NCI-H345 (cell line): ENCODE measurements around the gene IGFLR1.

ENCODE experiments used
- DNase-seq: peaks from one replicate; lab custom pipeline; 2025; lab: John Stamatoyannopoulos, UW

The IGFLR1 gene, protein sequence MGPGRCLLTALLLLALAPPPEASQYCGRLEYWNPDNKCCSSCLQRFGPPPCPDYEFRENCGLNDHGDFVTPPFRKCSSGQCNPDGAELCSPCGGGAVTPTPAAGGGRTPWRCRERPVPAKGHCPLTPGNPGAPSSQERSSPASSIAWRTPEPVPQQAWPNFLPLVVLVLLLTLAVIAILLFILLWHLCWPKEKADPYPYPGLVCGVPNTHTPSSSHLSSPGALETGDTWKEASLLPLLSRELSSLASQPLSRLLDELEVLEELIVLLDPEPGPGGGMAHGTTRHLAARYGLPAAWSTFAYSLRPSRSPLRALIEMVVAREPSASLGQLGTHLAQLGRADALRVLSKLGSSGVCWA

DNA sequence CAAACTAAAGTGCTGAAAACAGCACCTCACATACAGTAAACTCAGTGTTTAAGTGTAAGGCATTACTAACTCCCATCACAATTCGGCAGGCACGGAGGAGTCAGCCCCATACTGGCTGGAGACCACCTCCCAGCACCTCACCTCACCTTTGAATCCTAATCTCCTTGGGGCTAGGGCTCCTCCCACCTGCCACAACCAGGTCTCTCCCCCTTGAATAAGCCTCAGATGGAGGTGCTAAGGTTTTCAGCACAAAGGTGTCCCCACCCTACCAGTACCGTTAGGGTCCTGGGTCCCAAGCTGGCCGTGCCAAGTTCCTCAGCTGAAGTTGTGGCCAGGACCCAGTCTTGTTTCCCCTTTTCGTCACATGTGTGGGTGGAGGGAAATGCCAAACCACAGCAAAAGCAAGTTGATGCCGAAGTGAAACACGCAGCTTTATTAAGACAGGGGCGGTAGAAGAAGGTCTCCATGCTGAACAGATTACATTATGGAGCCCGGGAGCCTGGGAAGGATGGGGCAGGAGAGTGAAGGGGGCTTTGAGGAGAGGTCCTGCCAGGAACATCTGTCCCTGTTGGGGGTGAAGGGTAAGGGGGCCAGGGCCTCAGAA, at the start of gene IGFLR1:
IGFLR1 (minus strand) TSS at position 332 of the 604 bp plus-strand sequence. CDS start 1,272 bp downstream, outside the sequence.
- no peak for DNase-seq

DNA sequence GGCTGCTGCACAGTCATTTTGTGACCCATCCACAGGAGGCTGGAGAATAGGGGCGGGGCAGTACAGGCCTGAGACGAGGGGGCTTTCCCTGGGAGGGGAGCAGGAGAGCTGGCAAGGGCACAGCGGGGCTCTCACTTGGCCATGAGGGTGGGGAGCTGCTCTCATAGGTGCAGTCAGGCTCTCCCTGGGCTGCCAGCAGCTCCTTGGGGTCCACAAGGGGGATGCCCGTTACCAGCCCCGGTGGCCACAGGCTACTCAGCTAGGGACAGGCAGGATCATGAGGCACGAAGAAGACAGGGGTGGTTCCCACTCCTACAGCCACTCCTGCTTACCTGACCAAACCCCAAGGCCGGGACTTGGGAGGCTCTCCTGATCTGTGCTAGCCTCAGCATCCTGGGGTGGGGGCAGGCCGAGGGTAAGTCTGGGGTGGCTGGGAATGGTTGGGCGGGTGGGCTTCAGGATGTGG, 49.6 kb upstream of the IGFLR1 start:
- DNase-seq, result no peak

DNA sequence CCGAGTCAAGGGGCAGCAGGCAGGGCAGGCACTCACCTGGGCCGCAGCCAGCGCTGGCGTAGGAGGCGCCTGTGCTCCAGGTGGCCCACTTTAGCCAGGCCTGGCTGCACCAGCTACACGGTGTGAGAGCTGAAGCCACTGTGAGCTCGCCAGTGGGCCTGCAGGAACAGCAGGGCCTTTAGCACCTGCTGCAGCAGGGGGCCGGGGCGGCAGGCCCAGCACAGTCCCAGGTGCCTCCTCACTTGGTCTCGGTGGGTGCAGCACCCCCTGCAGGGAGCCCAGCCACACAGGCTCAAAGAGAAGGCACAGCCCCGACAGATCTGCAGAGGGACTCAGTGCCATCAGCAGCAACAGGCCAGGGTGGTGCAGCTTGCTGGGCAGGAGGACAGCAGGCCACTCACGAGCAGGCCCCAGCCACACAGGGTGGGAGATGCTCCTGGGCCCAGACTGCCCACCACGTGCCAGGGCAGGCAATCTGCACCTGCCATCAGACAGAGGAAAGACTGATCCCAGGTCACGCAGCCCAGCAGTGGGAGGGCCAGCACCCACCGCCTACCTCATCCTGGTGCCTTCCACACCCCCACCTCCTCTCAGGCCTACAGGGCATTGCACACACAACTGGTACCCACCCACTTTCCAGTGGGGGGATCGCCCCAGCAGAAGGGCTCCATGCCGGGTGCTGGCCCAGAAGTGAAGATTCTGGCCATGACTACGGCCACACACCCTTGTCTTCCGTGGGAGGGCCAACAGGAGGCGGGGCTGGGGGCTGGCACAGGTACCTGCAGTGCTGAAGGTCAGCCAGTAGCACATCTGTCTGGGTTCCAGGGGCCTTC, 48.9 kb upstream of the IGFLR1 start:
- DNase-seq, result peak; percentile 91

DNA sequence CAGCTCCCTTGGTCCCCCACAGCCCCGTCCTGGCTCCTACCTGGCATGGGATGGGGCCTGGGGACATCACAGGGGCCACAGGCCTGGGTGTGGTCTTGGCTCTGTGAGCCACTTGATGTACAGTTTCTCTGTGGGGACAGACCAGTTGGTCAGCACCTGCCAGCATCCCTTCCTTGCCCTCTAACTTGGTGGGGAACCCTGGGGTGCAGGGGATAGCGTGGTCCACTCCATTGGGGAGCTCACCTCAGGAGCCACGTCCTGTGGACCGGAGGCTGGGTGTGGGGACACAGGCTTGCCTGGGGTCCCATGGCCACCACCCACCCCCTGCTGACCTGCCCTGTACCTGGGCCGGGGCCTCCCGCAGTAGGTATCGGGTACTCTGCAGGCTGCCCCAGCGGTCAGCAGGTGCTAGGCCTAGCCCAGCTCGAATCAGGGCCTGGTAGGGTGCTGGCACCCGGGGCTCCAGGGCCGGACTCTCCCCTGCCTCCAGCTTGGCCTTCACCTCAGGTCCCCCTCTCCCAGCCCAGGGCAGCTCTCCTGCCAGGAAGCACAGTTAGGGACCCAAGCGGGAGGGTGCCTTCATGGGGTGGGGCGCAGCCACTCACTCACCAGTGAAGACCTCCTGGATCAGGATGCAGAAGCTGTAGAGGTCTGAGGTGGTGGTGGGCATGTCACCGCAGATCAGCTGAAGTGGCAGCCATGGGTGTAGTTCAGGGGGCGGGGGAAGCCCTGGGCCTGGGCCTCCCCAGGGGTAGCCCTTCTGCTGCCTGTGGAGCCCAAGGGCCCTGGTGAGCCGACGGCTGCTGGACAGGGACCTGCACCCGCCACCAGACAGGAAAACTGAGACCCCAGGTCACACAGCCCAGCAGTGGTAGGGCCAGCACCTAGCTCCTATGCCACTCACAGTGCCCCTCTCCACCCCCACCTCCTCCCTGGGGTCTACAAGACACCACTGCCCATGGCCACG, 48.0 kb upstream of the IGFLR1 start:
- DNase-seq, result no peak

DNA sequence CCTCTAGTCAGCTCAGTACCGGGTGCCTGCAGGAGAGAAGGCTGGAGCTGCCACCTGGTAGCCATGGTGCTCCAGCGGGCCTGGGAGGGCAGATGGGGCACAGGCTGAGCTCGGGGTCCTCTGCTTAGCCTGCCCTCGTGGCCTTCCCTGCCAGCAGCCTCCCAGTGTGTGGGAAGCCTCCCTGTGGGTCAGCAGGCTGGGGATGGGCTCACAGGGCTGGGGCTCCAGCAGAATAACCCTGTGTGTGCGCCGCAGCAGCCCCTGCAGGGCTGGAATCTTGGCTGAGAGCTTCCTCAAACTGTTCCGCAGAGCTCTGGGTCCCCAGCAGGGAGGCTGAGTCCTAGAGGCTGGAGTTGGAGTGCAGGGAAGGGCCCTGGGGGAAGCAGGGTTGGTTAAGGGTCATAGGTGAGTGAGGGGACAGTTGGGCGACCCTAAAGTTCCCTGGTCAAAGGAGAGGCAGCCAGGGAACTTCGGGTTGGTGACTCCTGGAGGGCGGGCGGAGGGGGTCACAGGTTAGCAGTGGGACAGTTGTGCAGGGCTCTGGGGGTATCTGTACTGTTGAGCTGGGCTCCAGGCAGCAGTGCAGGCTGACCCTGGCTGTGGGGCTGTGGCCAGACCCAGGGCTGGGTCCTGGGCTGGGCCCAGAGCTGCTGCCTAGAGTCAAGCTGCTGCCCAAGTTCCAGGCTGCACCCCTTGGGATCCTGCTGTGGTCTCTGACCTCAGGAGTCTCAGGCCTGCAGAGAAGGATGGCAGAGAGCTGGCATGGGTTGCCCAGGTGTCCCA, 47.1 kb upstream of the IGFLR1 start:
- DNase-seq, result no peak

DNA sequence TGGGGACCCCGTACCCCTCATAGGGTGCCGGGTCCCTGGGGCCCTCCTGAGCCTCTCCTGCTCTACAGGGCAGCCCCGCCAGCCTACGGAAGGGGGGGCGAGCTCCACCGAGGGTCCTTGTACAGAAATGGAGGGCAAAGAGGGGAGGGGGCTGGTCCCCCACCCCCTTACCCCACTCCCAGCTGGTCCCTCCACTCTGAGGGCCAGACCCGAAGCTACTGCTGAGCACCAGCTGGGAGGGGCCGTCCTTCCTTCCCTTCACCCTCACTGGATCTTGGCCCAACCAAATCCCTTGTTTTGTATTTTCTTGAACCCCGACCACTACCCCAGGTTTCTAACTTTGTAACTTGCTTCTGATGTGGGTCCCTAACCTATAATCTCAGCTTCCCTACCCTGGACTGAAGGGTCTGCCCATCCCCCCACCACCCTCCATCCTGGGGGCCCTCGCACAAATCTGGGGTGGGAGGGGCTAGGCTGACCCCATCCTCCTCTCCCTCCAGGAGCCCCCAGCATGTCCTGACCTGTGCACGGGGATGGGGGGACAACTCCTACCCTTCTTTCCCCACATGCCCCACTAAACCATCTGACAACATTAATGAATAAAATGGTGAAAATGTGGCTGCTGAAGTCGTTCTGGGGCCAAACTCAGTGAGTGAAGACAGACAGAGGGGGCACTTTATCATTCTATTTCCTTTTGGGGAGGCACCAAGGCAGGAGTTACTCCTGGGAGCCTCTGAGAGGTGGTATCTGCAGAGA, 46.1 kb upstream of the IGFLR1 start:
- no peak for DNase-seq

DNA sequence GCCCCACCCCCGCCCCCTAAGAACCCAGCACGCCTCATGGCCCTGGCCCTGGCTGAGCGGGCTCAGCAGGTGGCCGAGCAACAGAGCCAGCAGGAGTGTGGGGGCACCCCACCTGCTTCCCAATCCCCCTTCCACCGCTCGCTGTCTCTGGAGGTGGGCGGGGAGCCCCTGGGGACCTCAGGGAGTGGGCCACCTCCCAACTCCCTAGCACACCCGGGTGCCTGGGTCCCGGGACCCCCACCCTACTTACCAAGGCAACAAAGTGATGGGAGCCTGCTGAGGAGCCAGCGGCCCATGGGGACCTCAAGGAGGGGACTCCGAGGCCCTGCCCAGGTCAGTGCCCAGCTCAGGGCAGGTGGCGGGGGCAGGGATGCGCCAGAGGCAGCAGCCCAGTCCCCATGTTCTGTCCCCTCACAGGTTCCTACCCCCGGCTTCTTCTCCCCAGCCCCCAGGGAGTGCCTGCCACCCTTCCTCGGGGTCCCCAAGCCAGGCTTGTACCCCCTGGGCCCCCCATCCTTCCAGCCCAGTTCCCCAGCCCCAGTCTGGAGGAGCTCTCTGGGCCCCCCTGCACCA, 45.1 kb upstream of the IGFLR1 start:
- DNase-seq, result no peak

DNA sequence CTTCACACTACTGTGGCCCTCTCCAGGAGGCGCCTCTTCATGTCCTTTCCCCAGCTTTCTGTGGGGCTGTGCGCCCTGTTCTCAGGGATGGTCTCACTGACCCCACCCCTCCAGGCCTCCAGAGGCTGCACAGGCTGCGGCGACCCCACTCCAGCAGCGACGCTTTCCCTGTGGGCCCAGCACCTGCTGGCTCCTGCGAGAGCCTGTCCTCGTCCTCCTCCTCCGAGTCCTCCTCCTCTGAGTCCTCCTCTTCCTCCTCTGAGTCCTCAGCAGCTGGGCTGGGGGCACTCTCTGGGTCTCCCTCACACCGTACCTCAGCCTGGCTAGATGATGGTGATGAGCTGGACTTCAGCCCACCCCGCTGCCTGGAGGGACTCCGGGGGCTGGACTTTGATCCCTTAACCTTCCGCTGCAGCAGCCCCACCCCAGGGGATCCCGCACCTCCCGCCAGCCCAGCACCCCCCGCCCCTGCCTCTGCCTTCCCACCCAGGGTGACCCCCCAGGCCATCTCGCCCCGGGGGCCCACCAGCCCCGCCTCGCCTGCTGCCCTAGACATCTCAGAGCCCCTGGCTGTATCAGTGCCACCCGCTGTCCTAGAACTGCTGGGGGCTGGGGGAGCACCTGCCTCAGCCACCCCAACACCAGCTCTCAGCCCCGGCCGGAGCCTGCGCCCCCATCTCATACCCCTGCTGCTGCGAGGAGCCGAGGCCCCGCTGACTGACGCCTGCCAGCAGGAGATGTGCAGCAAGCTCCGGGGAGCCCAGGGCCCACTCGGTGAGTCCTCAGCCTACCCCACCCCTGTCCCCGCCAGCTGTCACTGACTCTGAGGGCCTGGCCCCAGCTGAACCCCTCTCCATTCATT, 44.3 kb upstream of the IGFLR1 start:
- no peak for DNase-seq

DNA sequence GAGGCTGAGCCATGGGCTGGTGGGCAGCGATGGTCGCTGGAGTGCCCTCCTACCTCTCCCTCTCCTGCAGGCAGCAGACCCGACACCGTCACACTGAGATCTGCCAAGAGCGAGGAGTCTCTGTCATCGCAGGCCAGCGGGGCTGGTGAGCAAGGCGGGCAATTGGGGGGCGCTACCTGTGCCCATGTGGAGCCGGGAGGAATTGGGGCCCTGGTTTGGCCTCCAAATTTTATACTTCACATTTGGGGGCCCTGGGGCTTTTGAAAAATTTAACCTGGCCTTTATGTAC, 43.0 kb upstream of the IGFLR1 start:
- DNase-seq, result no peak

DNA sequence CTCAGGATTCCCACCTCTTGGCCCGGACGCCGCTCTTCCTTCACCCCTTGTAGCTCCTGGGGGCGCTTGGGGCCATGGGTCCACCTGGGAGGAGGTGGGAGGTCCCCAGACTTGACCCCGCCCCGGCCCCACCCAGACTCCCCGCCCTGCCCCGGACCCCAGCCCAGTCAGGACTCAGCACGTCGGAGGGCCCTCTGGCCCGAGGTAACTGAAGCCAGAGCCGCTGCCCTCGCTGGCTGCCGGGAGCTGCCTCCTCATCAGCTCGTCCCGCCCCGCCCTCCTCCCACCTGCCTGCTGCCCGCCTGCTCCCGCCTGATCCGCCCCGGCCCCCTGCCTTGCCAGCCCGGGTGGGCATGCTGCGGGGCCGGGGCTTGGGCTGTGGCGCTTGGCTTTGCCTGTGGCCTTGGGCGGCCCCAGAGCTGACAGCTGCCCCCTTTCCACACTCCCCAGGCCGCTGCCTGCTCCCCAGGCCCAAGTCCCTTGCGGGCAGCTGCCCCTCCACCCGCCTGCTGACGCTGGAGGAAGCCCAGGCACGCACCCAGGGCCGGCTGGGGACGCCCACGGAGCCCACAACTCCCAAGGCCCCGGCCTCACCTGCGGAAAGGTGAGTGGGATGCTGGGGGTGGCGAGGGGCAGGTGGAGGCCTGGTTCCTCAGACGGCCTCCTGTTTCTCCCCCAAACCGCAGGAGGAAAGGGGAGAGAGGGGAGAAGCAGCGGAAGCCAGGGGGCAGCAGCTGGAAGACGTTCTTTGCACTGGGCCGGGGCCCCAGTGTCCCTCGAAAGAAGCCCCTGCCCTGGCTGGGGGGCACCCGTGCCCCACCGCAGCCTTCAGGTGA, 42.5 kb upstream of the IGFLR1 start:
- DNase-seq, result no peak

DNA sequence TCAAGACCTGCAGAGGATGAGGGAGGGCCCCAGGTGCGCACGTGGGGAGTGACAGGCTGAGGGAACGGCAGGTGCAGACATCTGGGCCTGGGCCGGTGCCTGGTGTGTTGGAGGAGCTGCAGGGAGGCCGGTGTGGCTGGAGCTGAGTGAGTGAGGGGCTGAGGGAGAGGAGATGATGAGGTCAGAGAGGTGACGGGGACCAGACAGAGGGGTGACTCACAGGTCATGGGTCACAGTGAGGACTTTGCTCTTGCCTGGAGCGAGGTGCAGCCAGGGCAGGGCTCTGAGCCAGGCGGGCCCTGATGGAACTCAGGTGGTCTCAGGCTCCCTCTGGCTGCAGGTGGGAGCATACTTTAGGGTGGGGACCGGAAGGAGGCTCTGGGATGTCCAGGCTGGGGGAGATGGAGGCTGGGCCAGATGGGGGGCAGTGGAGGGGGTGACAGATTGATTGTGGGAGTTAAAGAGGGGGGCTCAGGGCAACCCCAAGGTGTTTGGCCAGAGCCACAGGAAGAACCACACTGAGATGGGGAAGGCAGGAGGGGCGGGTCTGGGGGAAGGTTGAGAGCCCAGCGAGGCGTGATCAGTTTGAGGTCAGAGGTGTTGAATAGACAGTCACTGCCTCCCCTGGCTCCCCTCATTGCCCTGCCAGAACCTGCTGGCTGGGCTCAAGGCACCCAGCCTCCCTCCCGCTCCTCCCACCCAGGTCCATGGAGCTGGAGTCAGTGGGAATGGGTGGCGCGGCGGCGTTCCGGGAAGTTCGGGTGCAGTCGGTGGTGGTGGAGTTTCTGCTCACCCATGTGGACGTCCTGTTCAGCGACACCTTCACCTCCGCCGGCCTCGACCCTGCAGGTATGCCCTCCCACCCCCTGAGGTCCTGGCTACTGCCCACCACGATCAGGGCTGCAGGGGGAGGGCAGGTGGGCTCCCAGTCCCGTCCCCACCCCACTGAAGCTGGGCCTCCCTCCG, 41.5 kb upstream of the IGFLR1 start:
- DNase-seq, result no peak

DNA sequence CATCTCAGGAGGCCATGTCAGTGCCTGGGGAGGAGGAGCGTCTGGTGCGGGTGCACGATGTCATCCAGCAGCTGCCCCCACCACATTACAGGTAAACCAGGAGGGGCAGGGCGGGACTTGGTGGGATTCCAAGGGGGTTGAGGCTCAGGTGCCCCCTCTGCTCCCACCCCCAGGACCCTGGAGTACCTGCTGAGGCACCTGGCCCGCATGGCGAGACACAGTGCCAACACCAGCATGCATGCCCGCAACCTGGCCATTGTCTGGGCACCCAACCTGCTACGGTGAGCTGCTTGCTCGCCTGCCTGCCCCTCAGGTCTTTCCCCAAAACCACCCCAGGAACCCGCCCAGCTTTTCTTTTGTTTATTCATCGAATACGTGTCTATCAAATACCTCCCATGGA, 40.3 kb upstream of the IGFLR1 start:
- DNase-seq, result no peak

DNA sequence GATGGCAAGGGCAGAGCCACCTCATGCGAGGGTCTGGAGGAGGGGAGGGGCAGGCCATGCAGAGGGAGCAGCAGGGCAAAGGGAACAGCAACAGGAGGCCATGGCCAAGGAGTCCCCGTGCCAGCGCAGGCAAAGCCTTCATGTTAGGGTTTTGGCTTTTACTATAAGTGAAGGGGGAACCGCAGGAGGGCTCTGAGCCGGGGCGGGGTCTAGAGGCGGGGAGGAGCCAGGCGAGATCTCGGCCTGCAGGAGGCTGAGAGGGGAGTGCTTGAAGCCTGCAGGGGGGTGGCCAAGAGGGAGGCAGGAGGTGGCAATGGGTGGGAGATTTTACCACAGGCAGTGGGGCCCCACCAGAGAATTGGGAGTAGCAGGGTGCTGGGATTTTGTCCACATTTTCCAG, 39.4 kb upstream of the IGFLR1 start:
- no peak for DNase-seq

DNA sequence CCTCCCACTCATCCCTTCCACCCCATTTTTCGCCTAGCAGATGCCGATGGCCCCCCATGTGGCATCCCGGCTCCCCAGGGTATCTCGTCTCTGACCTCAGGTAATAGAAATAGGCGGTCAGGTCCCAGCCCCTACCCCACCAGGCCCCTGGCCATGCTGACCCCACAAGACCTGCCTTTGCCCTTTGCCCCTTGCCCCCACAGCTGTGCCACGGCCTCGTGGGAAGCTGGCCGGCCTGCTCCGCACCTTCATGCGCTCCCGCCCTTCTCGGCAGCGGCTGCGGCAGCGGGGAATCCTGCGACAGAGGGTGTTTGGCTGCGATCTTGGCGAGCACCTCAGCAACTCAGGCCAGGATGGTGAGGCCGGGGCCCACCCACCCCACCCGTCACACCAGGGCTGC, 38.5 kb upstream of the IGFLR1 start:
- no peak for DNase-seq

DNA sequence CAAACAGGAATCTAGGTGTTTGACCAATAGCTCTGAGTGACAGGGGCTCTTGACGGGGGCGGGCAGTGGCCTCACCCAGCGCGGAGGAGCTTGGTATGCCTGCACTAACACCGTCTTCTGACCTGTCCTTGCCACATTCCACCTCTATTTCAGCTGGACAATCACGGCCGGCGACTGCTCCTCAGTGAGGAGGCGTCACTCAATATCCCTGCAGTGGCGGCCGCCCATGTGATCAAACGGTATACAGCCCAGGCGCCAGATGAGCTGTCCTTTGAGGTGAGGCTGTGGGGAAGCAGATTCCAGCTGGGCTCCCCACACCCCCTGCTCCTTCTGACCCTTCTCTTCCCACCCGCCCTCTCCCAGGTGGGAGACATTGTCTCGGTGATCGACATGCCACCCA, 37.8 kb upstream of the IGFLR1 start:
- DNase-seq, result no peak

DNA sequence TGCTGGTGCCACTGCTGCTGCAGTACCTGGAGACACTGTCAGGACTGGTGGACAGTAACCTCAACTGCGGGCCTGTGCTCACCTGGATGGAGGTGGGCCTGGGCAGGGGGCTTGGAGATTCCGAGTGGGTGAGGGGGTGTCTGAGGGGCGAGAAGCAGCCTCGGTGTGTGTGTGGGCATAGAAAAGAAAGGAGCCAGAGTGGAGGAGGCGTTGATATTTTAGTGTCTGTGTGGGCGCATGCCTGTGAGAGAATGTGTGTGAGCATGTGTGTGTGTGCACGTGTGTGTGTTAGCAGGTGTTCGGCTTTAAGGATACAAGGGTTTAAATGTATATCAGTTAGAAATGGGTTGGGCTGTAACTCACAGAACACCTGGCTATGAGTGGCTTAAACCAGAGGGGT, 36.8 kb upstream of the IGFLR1 start:
- DNase-seq, result no peak

DNA sequence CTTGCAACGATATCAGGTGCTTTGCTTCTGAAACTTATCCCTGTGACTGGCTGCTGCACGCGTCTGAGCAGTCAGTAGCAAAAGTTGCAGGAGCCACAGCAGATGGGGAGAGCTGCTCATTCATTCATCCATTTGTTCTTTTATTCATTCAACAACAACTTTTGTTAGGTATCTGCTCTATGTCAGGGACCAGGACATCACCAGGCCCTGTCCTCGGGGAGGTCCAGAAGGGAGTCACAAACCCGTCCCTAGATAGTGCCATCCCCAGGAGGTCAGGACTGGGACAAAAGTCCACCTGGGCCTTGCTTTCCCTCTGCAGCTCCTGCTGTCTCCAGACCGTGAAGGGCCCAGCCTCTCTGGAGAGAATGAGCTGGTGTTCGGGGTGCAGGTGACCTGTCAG, 35.7 kb upstream of the IGFLR1 start:
- DNase-seq, result no peak
